Fibroblast of skin of right biceps (primary cell): ENCODE measurements around the gene SLC7A9.
"Not testable (repeated sequence)": the region's sequence is repeated elsewhere in the genome, so short reads cannot be mapped to it uniquely, and the experiment has no call there.

Source experiments
- DNase-seq: peaks from one replicate; pipeline ENCODE4 v3.0.0-alpha.2; 2013

SLC7A9 gene

GRCh38 chr19:32863301-32863700, 6.3 kb downstream of the SLC7A9 start:
- no peak for DNase-seq

- no peak for DNase-seq
Observed at GRCh38 chr19:32862741-32863140, 6.8 kb downstream of the SLC7A9 start.

- DNase-seq = no peak
Observed at GRCh38 chr19:32862173-32862572, 7.4 kb downstream of the SLC7A9 start.

- DNase-seq = no peak
Observed at GRCh38 chr19:32861596-32861995, 8.0 kb downstream of the SLC7A9 start.

- DNase-seq = no peak
Observed at GRCh38 chr19:32859591-32859990, 10.0 kb downstream of the SLC7A9 start.

GRCh38 chr19:32858559-32858958, 11.0 kb downstream of the SLC7A9 start:
- no peak for DNase-seq

GRCh38 chr19:32858155-32858554, 11.4 kb downstream of the SLC7A9 start:
- no peak for DNase-seq

GRCh38 chr19:32857584-32857983, 12.0 kb downstream of the SLC7A9 start:
- DNase-seq = no peak

- not testable (repeated sequence) for DNase-seq
Observed at GRCh38 chr19:32856818-32857217, 12.7 kb downstream of the SLC7A9 start.

- DNase-seq = no peak
Observed at GRCh38 chr19:32852216-32852615, 17.4 kb downstream of the SLC7A9 start.

- DNase-seq = not testable (repeated sequence)
Observed at GRCh38 chr19:32848035-32848434, 21.5 kb downstream of the SLC7A9 start.

- DNase-seq = no peak
Observed at GRCh38 chr19:32843716-32844245, 25.8 kb downstream of the SLC7A9 start.

- no peak for DNase-seq
Observed at GRCh38 chr19:32842061-32842460, 27.5 kb downstream of the SLC7A9 start.

GRCh38 chr19:32837531-32837930, 32.0 kb downstream of the SLC7A9 start:
- DNase-seq = no peak

- DNase-seq = not testable (repeated sequence)
Observed at GRCh38 chr19:32833388-32833787, 36.2 kb downstream of the SLC7A9 start.

- not testable (repeated sequence) for DNase-seq
Observed at GRCh38 chr19:32832825-32833224, 36.7 kb downstream of the SLC7A9 start.

- not testable (repeated sequence) for DNase-seq
Observed at GRCh38 chr19:32832094-32832493, 37.5 kb downstream of the SLC7A9 start.

GRCh38 chr19:32831611-32832010, 38.0 kb downstream of the SLC7A9 start:
- no peak for DNase-seq

GRCh38 chr19:32830231-32831014, 39.1 kb downstream of the SLC7A9 start:
- peak; percentile 74 for DNase-seq

- DNase-seq = no peak
Observed at GRCh38 chr19:32829345-32829896, 40.1 kb downstream of the SLC7A9 start.

GRCh38 chr19:32828643-32829344, 40.8 kb downstream of the SLC7A9 start:
- no peak for DNase-seq

- no peak for DNase-seq
Observed at GRCh38 chr19:32828139-32828538, 41.4 kb downstream of the SLC7A9 start.

- DNase-seq = no peak
Observed at GRCh38 chr19:32824916-32825608, 44.5 kb downstream of the SLC7A9 start.
